LHCN-M2 (cell line): ENCODE data around the gene CERCAM. TPM values are rescaled to one million over a fixed set of nuclear protein-coding genes. Genes with fewer than 3 reads are reported as not detected.
"Not testable (repeated sequence)": the region's sequence is repeated elsewhere in the genome, so short reads cannot be mapped to it uniquely, and the experiment has no call there.

Source experiments
- DNase-seq: peaks from one replicate; pipeline ENCODE4 v3.0.0-alpha.2; 2012; ENCODE audit warnings: low read depth
- total RNA-seq: library from RNA; depleted of rRNA; stranded (reverse); fragments of >200 nt; gene quantifications from 2 replicates; pipeline ENCODE4 v1.2.3, GENCODE V29; 2014

Gene CERCAM
- total RNA-seq, 1 experiment from 2014 or later, result 103 TPM

DNA sequence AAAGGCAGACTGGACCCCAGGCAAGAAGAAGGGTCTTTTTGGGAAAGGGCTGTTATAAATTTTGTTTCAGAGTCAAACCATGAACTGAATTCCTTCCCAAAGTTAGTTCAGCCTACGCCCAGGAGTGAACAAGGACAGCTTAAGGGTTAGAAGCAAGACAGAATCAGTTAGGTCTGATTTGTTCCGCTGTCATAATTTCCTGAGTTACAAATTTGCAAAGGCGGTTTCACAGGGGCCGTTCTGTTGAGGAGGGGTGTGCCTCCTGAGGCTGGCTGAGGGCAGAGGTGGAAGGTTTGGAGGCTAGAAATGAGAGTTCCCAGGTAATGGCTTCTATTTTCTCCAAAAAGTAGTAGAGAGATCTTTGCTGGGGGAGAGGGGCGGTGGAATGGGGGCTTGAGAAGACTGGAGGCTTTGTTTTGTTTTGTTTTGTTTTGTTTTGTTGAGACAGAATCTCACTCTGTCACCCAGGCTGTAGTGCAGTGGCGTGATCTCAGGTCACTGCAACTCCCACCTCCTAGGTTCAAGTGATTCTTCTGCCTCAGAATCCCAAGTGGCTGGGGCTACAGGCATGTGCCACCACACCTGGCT lies 4.1 kb upstream of the CERCAM start:
- DNase-seq, result no peak

DNA sequence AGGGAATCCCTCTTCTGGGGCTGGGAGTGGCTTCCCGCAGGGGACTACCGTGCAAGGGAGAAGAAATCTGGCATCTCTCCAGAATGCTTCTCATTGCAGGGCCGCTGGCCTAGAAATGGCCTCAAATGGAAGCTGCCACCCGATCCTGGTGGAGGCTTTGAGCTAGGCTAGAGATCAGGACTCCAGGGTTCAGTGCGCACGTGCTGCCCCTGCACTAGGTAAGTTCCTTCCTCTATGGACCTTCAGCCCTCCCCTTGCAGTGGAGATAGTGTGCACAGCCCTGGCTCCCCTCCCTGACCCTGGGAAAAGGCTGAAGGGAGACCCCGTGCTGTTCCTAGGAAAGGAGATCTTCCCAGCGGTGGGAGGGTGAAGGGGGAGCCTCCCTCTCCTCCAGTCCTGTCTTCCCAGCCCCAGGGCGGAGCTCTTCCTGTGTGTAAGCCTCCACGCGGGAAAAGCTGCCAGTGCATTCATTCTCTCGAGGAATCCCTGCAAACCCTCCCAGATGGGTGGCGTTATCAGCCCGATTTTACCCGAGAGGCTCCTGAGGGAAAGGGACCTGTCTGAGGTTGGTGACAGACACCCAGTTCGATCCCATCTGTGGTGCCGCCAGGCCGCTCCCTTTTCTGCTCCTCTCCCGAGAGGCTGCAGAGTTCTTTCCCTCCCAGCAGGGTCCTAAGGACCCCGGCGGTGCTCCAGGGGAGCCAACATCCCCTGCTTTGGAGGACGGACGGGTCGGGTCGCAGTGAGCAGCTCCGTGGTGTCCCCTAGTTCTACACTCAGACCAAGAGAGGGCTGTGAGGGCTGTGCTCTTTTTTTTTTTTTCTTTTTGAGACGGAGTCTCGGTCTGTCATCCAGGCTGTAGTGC lies 1.4 kb upstream of the CERCAM start:
- DNase-seq, result peak; percentile 35

DNA sequence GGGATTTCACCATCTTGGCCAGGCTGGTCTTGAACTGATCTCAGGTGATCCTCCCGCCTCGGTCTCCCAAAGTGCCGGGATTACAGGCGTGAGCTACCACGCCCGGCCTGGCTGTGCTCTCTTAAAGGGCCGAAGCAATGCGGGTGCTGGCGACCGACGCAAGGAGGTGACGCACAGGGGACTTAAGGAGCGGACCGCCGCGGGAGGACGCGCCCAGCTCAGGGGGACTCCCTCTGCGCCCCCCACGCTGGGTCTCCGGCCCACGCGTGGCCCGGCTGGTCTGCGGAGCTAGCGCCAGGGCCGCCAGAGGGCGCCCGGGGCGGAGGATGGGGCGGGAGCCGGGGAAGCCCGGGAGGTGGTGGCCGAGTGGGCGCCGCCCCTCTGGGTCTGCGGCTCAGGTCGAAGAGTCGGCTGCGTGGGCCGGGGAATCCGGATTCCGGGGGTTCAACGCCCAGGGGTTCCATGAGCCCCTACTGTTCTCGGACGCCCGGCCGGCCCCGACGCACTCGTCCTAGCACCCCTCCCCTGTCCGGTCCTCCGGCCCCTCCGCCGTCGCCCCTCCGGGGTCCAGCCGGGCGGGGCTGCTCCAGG lies 502 bp upstream of the CERCAM start:
- DNase-seq, result peak; percentile 58

DNA sequence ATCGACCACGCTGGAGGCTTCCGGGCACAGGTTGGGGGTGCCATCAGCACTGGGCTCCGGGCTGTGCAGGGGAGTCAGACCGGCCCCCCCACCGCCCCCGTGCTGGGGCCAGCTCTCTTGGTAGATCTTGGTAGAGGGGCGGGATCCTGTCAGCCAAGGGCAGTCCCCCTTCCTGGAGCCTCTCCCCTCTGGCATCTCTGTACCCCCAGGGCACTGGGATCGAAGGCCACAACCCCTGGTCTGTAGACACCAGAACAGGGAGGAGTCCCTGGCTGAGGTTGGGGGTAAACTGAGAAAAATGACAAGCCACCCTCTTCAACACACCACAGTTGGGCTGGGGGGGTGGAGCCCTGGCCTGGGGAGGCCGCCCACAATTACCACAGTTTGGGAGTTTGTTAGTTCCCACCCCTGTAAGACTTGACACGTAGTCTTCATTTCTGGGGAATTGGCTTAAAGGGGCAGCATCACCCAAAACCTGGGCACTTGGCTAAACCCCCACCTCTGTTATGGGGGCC lies 882 bp downstream of the CERCAM start:
- DNase-seq, result peak; percentile 32

DNA sequence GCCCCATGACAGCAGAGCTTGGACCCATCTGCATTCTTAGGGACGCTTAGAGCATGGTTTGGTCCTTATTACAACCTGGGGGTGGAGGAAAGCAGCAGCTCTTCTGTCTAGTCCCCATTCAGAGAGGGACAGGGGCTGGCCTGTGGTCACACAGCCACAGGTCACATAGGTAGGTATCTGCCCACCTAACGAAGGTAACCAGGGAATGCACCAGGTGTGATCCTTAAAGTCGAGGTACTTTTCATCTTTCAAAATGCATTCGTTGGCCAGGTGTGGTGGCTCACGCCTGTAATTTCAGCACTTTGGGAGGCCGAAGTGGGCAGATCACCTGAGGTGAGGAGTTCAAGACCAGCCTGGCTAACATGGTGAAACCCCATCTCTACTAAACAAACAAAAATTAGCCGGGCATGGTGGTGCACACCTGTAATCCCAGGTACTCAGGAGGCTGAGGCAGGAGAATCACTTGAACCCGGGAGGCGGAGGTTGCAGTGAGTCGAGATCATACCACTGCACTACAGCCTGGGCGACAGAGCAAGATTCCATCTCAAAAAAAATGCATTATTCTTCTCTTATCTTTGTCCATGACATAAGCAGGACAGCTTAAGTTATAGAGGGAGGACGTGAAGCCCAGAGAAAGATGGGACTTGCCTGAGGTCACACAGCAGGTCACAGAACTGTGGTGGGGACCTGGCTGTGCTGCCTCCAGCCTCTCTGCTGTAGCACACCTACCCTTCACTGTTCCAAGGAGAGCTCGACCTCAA lies 1.5 kb downstream of the CERCAM start:
- not testable (repeated sequence) for DNase-seq

DNA sequence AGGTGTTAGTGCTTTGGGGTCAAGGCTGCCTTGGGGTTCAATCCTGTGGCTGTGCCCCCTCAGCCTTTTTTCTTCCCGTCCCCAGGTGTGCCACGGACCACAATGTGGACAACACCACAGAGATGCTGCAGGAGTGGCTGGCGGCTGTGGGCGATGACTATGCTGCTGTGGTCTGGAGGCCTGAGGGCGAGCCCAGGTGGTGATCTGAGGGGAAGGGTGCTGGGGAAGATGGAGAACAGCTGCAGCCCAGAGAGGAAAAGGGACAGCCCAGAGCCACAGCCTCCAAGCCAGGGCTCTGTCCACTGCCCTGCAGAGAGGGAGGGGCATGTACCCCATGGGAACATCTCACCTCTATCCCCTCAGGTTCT lies 2.1 kb downstream of the CERCAM start:
- DNase-seq, result peak; percentile 9

DNA sequence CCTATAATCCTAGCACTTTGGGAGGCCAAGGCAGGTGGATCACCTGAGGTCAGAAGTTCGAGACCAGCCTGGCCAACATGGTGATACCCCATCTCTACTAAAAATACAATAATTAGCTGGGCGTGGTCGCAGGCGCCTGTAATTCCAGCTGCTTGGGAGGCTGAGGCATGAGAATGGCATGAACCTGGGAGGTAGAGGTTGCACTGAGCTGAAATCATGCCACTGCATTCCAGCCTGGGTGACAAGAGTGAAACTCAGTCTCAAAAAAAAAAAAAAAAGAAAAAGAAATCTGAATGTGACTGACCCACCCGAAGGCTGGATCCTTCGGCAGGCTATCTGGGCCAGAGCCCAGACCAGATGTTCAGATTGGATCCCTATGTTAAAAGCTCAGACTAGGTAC lies 2.7 kb downstream of the CERCAM start:
- DNase-seq, result not testable (repeated sequence)

- no peak for DNase-seq
Measured at GRCh38 chr9:128424268-128424780, 3.7 kb downstream of the CERCAM start.

- DNase-seq, result no peak
Measured at GRCh38 chr9:128428644-128429512, 8.2 kb downstream of the CERCAM start.

- DNase-seq, result no peak
Measured at GRCh38 chr9:128429513-128430086, 8.9 kb downstream of the CERCAM start.

DNA sequence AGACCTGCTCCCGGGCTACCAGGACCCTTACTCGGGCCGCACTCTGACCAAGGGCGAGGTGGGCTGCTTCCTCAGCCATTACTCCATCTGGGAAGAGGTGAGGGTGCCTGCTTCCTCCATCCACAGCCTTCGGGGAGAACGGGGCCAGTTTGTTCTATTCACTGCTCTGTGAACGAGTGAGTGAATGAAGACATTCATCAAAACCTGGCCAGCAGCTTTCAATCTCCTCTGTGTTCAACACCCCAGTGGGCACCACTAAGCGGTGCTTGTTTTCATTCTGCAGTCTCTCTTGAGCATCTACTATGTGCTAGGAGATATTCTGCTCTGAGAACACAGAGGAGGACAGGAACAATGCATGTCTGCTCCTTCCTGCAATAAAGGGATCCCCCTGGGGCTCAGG lies 10.6 kb downstream of the CERCAM start:
- no peak for DNase-seq

GRCh38 chr9:128434340-128434739 lies 13.7 kb downstream of the CERCAM start:
- DNase-seq, result no peak

- no peak for DNase-seq
Measured at GRCh38 chr9:128435611-128436010, 15.0 kb downstream of the CERCAM start.

DNA sequence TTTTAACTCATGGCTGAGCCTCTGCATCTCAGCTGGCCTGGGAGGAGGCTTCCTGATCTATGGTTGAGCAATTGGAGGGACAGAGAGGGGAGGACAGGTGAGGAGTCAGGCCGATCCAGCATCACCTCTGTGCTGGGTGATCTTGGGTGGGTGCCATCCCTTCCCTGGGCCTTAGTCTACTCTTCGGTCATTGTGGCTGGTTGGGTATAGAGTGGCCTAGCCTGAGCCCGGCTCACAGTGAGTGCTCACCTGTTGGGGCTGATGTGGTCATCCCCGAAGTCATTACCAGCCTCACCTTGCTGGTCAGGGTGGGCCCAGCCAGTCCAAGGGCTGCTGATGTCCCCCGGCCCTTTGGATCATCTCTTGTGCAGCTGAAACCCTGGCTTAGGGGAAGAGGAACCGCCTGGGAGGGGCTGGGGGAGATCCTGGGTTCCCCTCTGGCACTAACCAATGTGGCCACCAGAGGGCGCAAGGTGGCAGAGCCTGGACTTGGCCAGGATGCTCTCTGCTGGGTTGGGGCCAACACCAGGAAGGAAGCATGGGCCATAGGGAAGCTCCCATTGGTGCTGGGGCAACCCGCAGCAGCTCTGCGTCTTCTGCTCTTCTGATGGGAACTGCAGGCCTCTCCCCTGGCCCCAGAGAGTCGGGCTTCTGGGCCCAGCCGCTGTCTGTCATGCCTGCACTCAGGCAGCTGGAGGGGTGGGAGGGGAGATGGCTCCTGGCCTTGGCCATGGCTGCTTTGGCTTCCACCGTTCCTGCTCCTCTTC lies 17.9 kb downstream of the CERCAM start:
- DNase-seq, result peak; percentile 63

GRCh38 chr9:128439273-128439672 lies 18.6 kb downstream of the CERCAM start:
- no peak for DNase-seq

DNA sequence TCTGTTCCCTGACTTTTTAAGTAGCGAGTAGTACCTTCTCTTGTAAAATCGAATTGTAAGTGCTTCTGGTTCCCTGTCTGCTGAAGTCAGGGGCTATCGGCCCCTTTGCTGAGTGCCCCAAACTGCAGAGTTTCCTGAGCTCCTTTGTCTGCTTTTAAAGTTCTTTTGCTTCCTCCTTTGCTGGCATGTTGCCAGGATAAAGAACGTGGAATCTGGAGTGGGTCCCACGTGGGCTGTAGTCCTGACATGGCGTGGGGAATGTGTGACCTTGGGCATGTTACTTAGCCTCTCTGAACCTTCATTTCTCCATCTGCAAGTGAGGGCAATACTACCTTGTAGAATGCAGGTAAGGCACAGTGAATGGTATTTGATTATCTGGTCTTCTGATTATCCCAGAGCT lies 21.5 kb downstream of the CERCAM start:
- no peak for DNase-seq

GRCh38 chr9:128446505-128446904 lies 25.8 kb downstream of the CERCAM start:
- not testable (repeated sequence) for DNase-seq

- no peak for DNase-seq
Measured at GRCh38 chr9:128448746-128449145, 28.1 kb downstream of the CERCAM start.

DNA sequence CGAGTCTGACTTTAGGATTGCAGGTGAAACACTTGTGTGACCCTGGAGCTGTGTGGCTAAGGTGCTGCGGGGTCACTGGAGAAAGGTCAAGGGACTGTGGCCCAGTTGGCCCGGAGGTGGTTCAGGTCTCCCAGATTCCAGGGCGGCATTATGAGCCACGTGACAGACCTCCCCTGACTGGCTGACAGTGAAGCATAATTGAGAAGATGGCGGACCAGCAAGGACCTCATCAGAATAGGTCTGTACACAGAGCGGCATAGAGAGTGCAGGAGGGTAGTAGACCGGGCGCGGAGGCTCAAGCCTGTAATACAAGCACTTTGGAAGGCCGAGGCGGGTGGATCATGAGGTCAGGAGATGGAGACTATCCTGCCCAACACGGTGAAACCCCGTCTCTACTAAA lies 34.3 kb downstream of the CERCAM start:
- DNase-seq, result no peak
